NCI-H2196 (cell line): Measurements from ENCODE around the gene IL17RC.
"Not testable (repeated sequence)": the region's sequence is repeated elsewhere in the genome, so short reads cannot be mapped to it uniquely, and the experiment has no call there.

Source experiments
- DNase-seq: peaks from one replicate; lab custom pipeline; 2025; ENCODE audit not compliant: unreplicated experiment; lab: John Stamatoyannopoulos, UW

The IL17RC gene

GRCh38 chr3:9916734-9917680, at the start of gene IL17RC:
TSS of gene IL17RC (plus strand) at chr3:9917098. CDS start at chr3:9917316, 218 bp downstream.
- DNase-seq = peak; percentile 72

GRCh38 chr3:9867106-9867505, 49.8 kb upstream of the IL17RC start:
- no peak for DNase-seq

- no peak for DNase-seq
Observed at GRCh38 chr3:9869955-9870354, 46.9 kb upstream of the IL17RC start.

- no peak for DNase-seq
Observed at GRCh38 chr3:9870978-9871377, 45.9 kb upstream of the IL17RC start.

- DNase-seq = not testable (repeated sequence)
Observed at GRCh38 chr3:9872067-9872466, 44.8 kb upstream of the IL17RC start.

GRCh38 chr3:9875448-9875847, 41.5 kb upstream of the IL17RC start:
- peak; percentile 17 for DNase-seq

- DNase-seq = not testable (repeated sequence)
Observed at GRCh38 chr3:9876255-9876654, 40.6 kb upstream of the IL17RC start.

GRCh38 chr3:9876991-9877390, 39.9 kb upstream of the IL17RC start:
- no peak for DNase-seq

- DNase-seq = no peak
Observed at GRCh38 chr3:9878700-9879099, 38.2 kb upstream of the IL17RC start.

- no peak for DNase-seq
Observed at GRCh38 chr3:9879830-9880549, 36.9 kb upstream of the IL17RC start, which contains the start of gene CIDEC. TSS of gene CIDEC (minus strand) at chr3:9880253. CDS start at chr3:9878486, 1,767 bp downstream.

- DNase-seq = no peak
Observed at GRCh38 chr3:9881441-9881840, 35.5 kb upstream of the IL17RC start.

- DNase-seq = no peak
Observed at GRCh38 chr3:9883706-9884554, 33.0 kb upstream of the IL17RC start.

GRCh38 chr3:9884555-9885165, 32.2 kb upstream of the IL17RC start:
- no peak for DNase-seq

- no peak for DNase-seq
Observed at GRCh38 chr3:9886328-9886727, 30.6 kb upstream of the IL17RC start.

GRCh38 chr3:9887480-9887879, 29.4 kb upstream of the IL17RC start:
- no peak for DNase-seq

- DNase-seq = no peak
Observed at GRCh38 chr3:9888540-9888939, 28.4 kb upstream of the IL17RC start.

- DNase-seq = no peak
Observed at GRCh38 chr3:9889405-9889804, 27.5 kb upstream of the IL17RC start.

- peak; percentile 67 for DNase-seq
Observed at GRCh38 chr3:9890249-9891071, 26.4 kb upstream of the IL17RC start, which contains the start of gene JAGN1. TSS of gene JAGN1 (plus strand) at chr3:9890610. CDS start at chr3:9890723, 113 bp downstream.

- no peak for DNase-seq
Observed at GRCh38 chr3:9891072-9891622, 25.8 kb upstream of the IL17RC start.
